PC-9 (cell line): Measurements from ENCODE around the gene AVPI1. TPM values are rescaled to one million over a fixed set of nuclear protein-coding genes. Genes with fewer than 3 reads are reported as not detected.

Experiments
- BruUV-seq: library from RNA; stranded (reverse); fragments of 400-500 nt; replicated peaks from 2 replicates; lab custom pipeline; 2021; lab: Mats Ljungman, UMichigan
- CTCF ChIA-PET: fragments of 300-600 bp; sonication (Branson Sonifier 250); formaldehyde crosslinking; loops from one replicate; lab custom pipeline; 2022; ENCODE audit warnings: antibody characterized with exemption; lab: Charles Lee
- POLR2A ChIA-PET: fragments of 300-600 bp; sonication (Branson Sonifier 250); formaldehyde crosslinking; loops from one replicate; lab custom pipeline; 2022; ENCODE audit warnings: antibody characterized with exemption; ENCODE audit not compliant: unreplicated experiment; lab: Charles Lee
- DNase-seq, 2 experiments: peaks; one replicate each; pipeline versions ENCODE4 v3.0.0 to v3.0.0-alpha.2; 2015 to 2022; ENCODE audit warnings: mixed read lengths in 1 of 2
- H2AFZ ChIP-seq: fragments of 200-600 bp; sonication (generic); 2 replicates; pipeline ENCODE4 v1.8.1; 2017; ENCODE audit warnings: antibody characterized with exemption
- H3F3A ChIP-seq: fragments of 200-600 bp; sonication (generic); 2 replicates; pipeline ENCODE4 v1.8.1; 2017; ENCODE audit warnings: antibody characterized with exemption, mild to moderate bottlenecking, low read depth; ENCODE audit not compliant: insufficient read depth
- H3K27ac ChIP-seq: fragments of 200-600 bp; sonication (generic); 2 replicates; pipeline ENCODE4 v1.6.1; 2016; ENCODE audit warnings: mixed run types
- H3K27me3 ChIP-seq: fragments of 200-600 bp; sonication (generic); 2 replicates; pipeline ENCODE4 v1.6.1; 2016; ENCODE audit warnings: low read depth, mixed run types; ENCODE audit not compliant: insufficient read depth
- H3K36me3 ChIP-seq: fragments of 200-600 bp; sonication (generic); 2 replicates; pipeline ENCODE4 v1.6.1; 2016; ENCODE audit warnings: low read depth, mixed run types
- H3K4me1 ChIP-seq: fragments of 200-600 bp; sonication (generic); replicated peaks from 2 replicates; pipeline ENCODE4 v1.6.1; 2016; ENCODE audit warnings: mixed run types; ENCODE audit not compliant: insufficient read depth
- H3K4me2 ChIP-seq: fragments of 200-600 bp; sonication (generic); 2 replicates; pipeline ENCODE4 v1.6.1; 2017; ENCODE audit warnings: mixed run types
- H3K4me3 ChIP-seq: fragments of 200-600 bp; sonication (generic); 2 replicates; pipeline ENCODE4 v1.6.1; 2016; ENCODE audit warnings: mixed run types
- H3K79me2 ChIP-seq: fragments of 200-600 bp; sonication (generic); 2 replicates; pipeline ENCODE4 v1.6.1; 2017; ENCODE audit warnings: low read depth, mixed run types
- H3K9me2 ChIP-seq: fragments of 200-600 bp; sonication (generic); 2 replicates; pipeline ENCODE4 v1.8.1; 2017; ENCODE audit warnings: mild to moderate bottlenecking; ENCODE audit not compliant: insufficient read depth
- H3K9me3 ChIP-seq: fragments of 200-600 bp; sonication (generic); 2 replicates; pipeline ENCODE4 v1.8.1; 2016; ENCODE audit warnings: low read depth; ENCODE audit not compliant: insufficient read depth
- H4K20me1 ChIP-seq: fragments of 200-600 bp; sonication (generic); 2 replicates; pipeline ENCODE4 v1.8.1; 2017; ENCODE audit not compliant: insufficient read depth
- EZH2 ChIP-seq: fragments of 200-600 bp; sonication (generic); IDR thresholded peaks from 2 replicates; pipeline ENCODE4 v1.8.0; 2017; ENCODE audit warnings: antibody characterized with exemption, low read depth
- intact Hi-C: fragments of 100-400 bp; cut with micrococcal nuclease; formaldehyde crosslinking; loops from one replicate; pipeline ENCODE4 v1.10.0; 2022; ENCODE audit not compliant: unreplicated experiment
- total RNA-seq: library from RNA; stranded (reverse); gene quantifications from 2 replicates; pipeline ENCODE4 v1.2.3, GENCODE V29; 2021
- TF ChIP-seq, protein P1 (sequence below): fragments of 200-600 bp; sonication (generic); conservative IDR thresholded peaks from 2 replicates; pipeline ENCODE4 v1.6.1; 2017; ENCODE audit warnings: mixed run types, antibody characterized with exemption, mild to moderate bottlenecking, moderate library complexity

AVPI1 gene
- total RNA-seq, 1 experiment from 2014 or later = 20.5 TPM

DNA sequence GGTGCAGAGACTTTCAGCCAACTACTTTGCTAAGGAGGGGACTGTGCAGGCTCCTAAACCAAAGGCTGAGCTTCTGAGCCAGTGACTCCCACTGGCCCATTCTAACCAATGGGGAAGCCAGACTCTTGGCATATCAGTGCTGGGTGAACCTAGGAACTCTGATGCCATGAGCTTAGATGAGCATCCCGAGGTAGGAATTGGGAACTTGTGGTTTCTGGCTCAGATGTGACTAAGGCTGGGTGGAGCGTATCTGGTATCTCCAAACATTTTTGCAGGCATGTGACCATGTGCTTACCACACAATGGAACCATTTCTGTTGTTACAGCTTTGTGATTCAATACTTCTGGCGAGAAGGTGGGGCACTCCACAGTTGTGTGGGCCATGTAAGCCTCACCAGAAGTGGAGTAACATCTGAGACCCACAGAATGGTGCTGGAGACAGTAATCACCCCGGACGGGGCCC, 2.5 kb upstream of the AVPI1 start:
- intact Hi-C loops = loop anchor here (10.0 kb wide), 1 partner anchor 195 kb away; no protein-coding TSS in a partner anchor
- ChIA-PET CTCF (interaction anchor here (0.6 to 0.7 kb wide), 2 partner anchors 608 to 1557 kb away, joined by 3 read pairs; no protein-coding TSS in a partner anchor), POLR2A (interaction anchor here (0.5 to 0.6 kb wide), 3 partner anchors 37 to 1992 kb away, joined by 3 to 4 read pairs (median 3); no protein-coding TSS in a partner anchor)
- Histone ChIP-seq H3F3A (peaks cover 31% of the 10 kb centered on the region), H3K36me3 (no peaks in the 10 kb centered on the region), H3K9me2 (no peaks in the 10 kb centered on the region), H3K79me2 (peaks cover 21% of the 10 kb centered on the region), H3K4me3 (no peak overlapping the region), H3K9me3 (no peaks in the 10 kb centered on the region), H3K4me2 (no peak overlapping the region), H3K27ac (peak overlapping the region; percentile 77), H4K20me1 (no peaks in the 10 kb centered on the region), H3K27me3 (no peaks in the 10 kb centered on the region), H3K4me1 (peaks cover 39% of the 10 kb centered on the region), H2AFZ (no peak overlapping the region)
- DNase-seq = peak; percentile 50 to 84
- BruUV-seq = no TSS peak
- TF ChIP-seq, protein P1, sequence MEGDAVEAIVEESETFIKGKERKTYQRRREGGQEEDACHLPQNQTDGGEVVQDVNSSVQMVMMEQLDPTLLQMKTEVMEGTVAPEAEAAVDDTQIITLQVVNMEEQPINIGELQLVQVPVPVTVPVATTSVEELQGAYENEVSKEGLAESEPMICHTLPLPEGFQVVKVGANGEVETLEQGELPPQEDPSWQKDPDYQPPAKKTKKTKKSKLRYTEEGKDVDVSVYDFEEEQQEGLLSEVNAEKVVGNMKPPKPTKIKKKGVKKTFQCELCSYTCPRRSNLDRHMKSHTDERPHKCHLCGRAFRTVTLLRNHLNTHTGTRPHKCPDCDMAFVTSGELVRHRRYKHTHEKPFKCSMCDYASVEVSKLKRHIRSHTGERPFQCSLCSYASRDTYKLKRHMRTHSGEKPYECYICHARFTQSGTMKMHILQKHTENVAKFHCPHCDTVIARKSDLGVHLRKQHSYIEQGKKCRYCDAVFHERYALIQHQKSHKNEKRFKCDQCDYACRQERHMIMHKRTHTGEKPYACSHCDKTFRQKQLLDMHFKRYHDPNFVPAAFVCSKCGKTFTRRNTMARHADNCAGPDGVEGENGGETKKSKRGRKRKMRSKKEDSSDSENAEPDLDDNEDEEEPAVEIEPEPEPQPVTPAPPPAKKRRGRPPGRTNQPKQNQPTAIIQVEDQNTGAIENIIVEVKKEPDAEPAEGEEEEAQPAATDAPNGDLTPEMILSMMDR = no peak
- no peak for TF ChIP-seq EZH2

DNA sequence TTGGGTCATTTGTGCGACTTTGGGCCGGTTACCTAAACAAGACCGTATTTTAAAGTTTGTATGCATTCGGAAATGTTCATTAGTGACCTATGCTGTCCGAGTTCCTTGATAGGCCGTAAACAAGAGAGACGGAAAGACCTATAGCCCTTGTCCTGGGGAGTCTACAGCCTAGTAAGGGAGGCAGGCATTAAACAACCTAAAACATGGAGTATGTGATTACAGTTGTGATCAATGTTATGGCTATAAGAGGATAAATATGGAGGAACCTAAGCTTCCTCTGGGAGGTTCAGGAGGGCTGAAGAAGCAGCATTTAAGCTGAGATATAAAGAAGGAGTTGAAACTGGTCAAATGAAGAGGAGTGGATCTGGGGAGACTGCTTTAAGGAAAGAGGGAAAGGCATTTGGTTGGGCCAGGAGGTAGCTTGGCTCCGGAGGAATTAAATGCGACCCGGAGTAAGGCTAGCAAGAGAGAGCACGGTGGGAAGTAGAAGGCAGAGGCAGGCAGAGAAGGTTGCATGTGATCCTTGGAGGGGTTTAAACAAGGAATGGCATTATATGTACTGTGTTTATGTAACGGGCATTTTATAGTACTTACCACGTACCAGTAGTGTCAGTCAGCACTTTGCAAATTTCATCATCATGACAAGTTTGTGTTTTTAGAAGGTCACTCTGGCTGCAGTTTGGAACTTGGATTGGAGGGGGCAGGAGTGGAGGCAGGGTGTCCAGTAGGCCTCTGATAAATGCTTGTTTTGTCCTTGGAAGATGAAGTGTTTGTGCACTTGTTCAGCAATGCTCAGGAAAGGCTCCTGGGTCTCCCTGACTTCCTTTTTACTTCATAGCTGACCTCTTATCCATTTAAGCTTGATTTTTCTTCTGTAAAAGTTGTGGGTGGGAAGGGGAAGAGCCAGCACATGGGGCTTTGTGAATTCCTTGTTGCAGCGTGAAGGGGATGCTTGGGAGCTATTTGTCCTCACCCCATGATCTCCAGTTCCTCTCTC, 1.0 kb upstream of the AVPI1 start:
- H3K4me2 ChIP-seq = peak overlapping the region; percentile 70
- no peak for DNase-seq
- intact Hi-C loops = loop anchor here (2.0 to 10.0 kb wide), 3 partner anchors 31 to 197 kb away; partner anchors contain the start of genes MMS19 and UBTD1
- no peak overlapping the region; the same call in 1 of the 2 replicates for H3K4me3 ChIP-seq
- H3K27ac ChIP-seq = peak overlapping the region; percentile 71
- H3K9me3 ChIP-seq = no peaks in the 10 kb centered on the region
- TF ChIP-seq, protein P1 = no peak
- TF ChIP-seq EZH2 = no peak
- no peaks in the 10 kb centered on the region for H3K9me2 ChIP-seq
- CTCF ChIA-PET = no interaction called here
- H3K4me1 ChIP-seq = peaks cover 54% of the 10 kb centered on the region
- BruUV-seq = TSS peak; percentile 53
- no peaks in the 10 kb centered on the region for H3K36me3 ChIP-seq
- POLR2A ChIA-PET = interaction anchor here (0.6 kb wide), 2 partner anchors 396 to 397 kb away, joined by 3 to 5 read pairs; no protein-coding TSS in a partner anchor
- H3K79me2 ChIP-seq = peaks cover 36% of the 10 kb centered on the region
- no peaks in the 10 kb centered on the region for H4K20me1 ChIP-seq
- peaks cover 43% of the 10 kb centered on the region for H3F3A ChIP-seq
- no peaks in the 10 kb centered on the region for H3K27me3 ChIP-seq
- peak overlapping the region; percentile 77 for H2AFZ ChIP-seq

DNA sequence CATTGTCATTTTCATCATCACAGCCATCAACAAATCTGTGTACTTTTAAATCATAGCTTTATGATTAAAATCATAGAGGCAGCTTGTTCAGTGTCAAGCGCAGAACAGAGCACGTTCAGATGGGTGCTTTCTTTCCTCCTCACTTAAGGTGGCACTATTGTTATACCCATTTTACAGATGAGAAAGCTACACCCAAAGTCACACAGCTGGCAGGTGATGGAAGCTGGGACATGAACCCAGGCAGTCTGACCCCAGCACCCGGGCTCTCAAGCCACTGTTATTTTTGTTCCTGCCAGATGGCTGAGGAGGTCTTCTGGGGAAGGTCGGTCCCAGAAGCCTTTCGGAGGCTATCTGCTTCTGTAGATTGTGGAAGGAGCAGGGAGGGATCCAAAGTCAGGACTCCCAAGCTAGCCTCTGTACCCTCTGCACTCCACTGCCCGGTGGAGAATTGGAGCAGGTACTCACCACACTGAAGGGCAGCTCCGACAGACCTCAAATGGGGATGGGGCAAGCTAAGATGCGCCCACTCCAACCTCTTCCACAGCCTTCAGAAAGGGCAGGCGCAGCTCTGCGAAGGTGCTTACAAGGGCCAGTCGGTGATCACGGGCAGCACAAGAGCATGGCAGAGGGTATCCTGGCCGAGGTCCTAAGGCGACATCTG, 610 bp downstream of the AVPI1 start:
- no peak for DNase-seq
- H3K27ac ChIP-seq = peak overlapping the region; percentile 47
- H3K4me3 ChIP-seq = peak overlapping the region; percentile 81
- POLR2A ChIA-PET = interaction anchor here (0.5 to 1.1 kb wide), 4 partner anchors 29 to 233 kb away, joined by 3 to 6 read pairs (median 4); no protein-coding TSS in a partner anchor
- TF ChIP-seq, protein P1 = no peak
- TF ChIP-seq EZH2 = no peak
- no peaks in the 10 kb centered on the region for H4K20me1 ChIP-seq
- no peaks in the 10 kb centered on the region for H3K27me3 ChIP-seq
- peaks cover 49% of the 10 kb centered on the region for H3K79me2 ChIP-seq
- peak overlapping the region; percentile 79 for H2AFZ ChIP-seq
- H3K4me1 ChIP-seq = peaks cover 54% of the 10 kb centered on the region
- TSS peak; percentile 49 for BruUV-seq
- CTCF ChIA-PET = interaction anchor here (0.6 to 1.4 kb wide), 3 partner anchors 9 to 202 kb away, joined by 4 to 6 read pairs (median 5); no protein-coding TSS in a partner anchor
- no peaks in the 10 kb centered on the region for H3K9me2 ChIP-seq
- H3K36me3 ChIP-seq = no peaks in the 10 kb centered on the region
- peak overlapping the region; percentile 84 for H3K4me2 ChIP-seq
- H3F3A ChIP-seq = peaks cover 47% of the 10 kb centered on the region
- intact Hi-C loops = loop anchor here (2.0 to 10.0 kb wide), 3 partner anchors 32 to 198 kb away; partner anchors contain the start of genes MMS19 and UBTD1
- no peaks in the 10 kb centered on the region for H3K9me3 ChIP-seq
